HEK293 (cell line): ENCODE data around the gene MGST2.

Source experiments
- CTCF ChIA-PET: fragments of 350-600 bp; formaldehyde crosslinking; extraction: SDS; loops from one replicate; lab custom pipeline; 2021; ENCODE audit warnings: antibody characterized with exemption; lab: Yijun Ruan, JAX
- POLR2A ChIA-PET: fragments of 300-600 bp; formaldehyde crosslinking; extraction: SDS; loops from one replicate; lab custom pipeline; 2020; ENCODE audit warnings: antibody characterized with exemption, inconsistent platforms; lab: Yijun Ruan, JAX
- H3K27ac ChIP-seq: fragments of 200-500 bp; sonication (Bioruptor generic); 2 replicates; pipeline ENCODE4 v1.5.1; 2014; ENCODE audit warnings: low read depth, low read length, control low read depth, inconsistent platforms; ENCODE audit errors: extremely low read depth
- H3K36me3 ChIP-seq, 2 experiments: fragments of 200-500 bp in 1 of 2; sonication (Bioruptor generic) in 1 of 2; 1 replicate in 1 of 2; 2 replicates in 1 of 2; pipeline ENCODE4 v1.5.1; 2014 to 2017; ENCODE audit warnings: inconsistent platforms in 2 of 2, low read length in 2 of 2; ENCODE audit not compliant: control insufficient read depth in 2 of 2, insufficient read depth in 1 of 2
- H3K4me1 ChIP-seq: fragments of 200-500 bp; sonication (Bioruptor generic); 2 replicates; pipeline ENCODE4 v1.5.1; 2014; ENCODE audit warnings: mild to moderate bottlenecking, low read length, inconsistent platforms; ENCODE audit not compliant: control insufficient read depth, insufficient read depth
- H3K4me3 ChIP-seq: 2 replicates; pipeline ENCODE4 v1.5.1; 2011; ENCODE audit warnings: low read depth, mild to moderate bottlenecking, control low read depth, low read length, moderate library complexity
- H3K9me3 ChIP-seq: fragments of 200-500 bp; sonication (Bioruptor generic); 2 replicates; pipeline ENCODE4 v1.5.1; 2014; ENCODE audit warnings: low read depth, low read length, inconsistent platforms; ENCODE audit not compliant: control insufficient read depth, insufficient read depth
- GLI4 ChIP-seq: fragments of 450-650 bp; formaldehyde crosslinking; IDR thresholded peaks from 2 replicates; pipeline ENCODE4 v1.5.1; 2016; ENCODE audit warnings: missing biosample characterization, missing genetic modification characterization
- IKZF3 ChIP-seq: fragments of 450-650 bp; IDR thresholded peaks from 2 replicates; pipeline ENCODE4 v1.5.0; 2018; ENCODE audit warnings: missing biosample characterization, mild to moderate bottlenecking, missing genetic modification characterization, moderate library complexity
- OSR2 ChIP-seq: fragments of 450-650 bp; formaldehyde crosslinking; IDR thresholded peaks from 2 replicates; pipeline ENCODE4 v1.5.1; 2016; ENCODE audit warnings: missing biosample characterization, missing genetic modification characterization
- PRDM1 ChIP-seq: fragments of 450-650 bp; formaldehyde crosslinking; IDR thresholded peaks from 2 replicates; pipeline ENCODE4; 2016; ENCODE audit warnings: missing biosample characterization, missing genetic modification characterization
- PRDM2 ChIP-seq: fragments of 450-650 bp; formaldehyde crosslinking; IDR thresholded peaks from 2 replicates; pipeline ENCODE4 v1.5.1; 2016; ENCODE audit warnings: missing biosample characterization, missing genetic modification characterization, borderline replicate concordance
- SCRT1 ChIP-seq: fragments of 450-650 bp; formaldehyde crosslinking; IDR thresholded peaks from 2 replicates; pipeline ENCODE4 v1.5.1; 2016; ENCODE audit warnings: missing biosample characterization, missing genetic modification characterization, borderline replicate concordance
- SP2 ChIP-seq: fragments of 450-650 bp; formaldehyde crosslinking; IDR thresholded peaks from 2 replicates; pipeline ENCODE4 v1.5.1; 2016; ENCODE audit warnings: missing biosample characterization, missing genetic modification characterization
- TRIM28 ChIP-seq: IDR thresholded peaks from 2 replicates; pipeline ENCODE4 v1.6.1; 2011; ENCODE audit warnings: low read length, control low read depth, borderline replicate concordance
- YY1 ChIP-seq: fragments of 450-650 bp; formaldehyde crosslinking; IDR thresholded peaks from 2 replicates; pipeline ENCODE4 v1.5.1; 2018; ENCODE audit warnings: missing biosample characterization, missing genetic modification characterization
- ZBTB1 ChIP-seq: fragments of 450-650 bp; formaldehyde crosslinking; IDR thresholded peaks from 2 replicates; pipeline ENCODE4 v1.5.1; 2016; ENCODE audit warnings: missing biosample characterization, missing genetic modification characterization
- ZIC2 ChIP-seq: fragments of 450-650 bp; formaldehyde crosslinking; IDR thresholded peaks from 2 replicates; pipeline ENCODE4 v1.5.1; 2016; ENCODE audit warnings: missing biosample characterization, missing genetic modification characterization
- ZNF138 ChIP-seq: fragments of 450-650 bp; formaldehyde crosslinking; IDR thresholded peaks from 2 replicates; pipeline ENCODE4 v1.5.1; 2016; ENCODE audit warnings: missing biosample characterization, missing genetic modification characterization, borderline replicate concordance
- ZNF184 ChIP-seq: fragments of 450-650 bp; IDR thresholded peaks from 2 replicates; pipeline ENCODE4 v1.5.1; 2018; ENCODE audit warnings: missing biosample characterization, mild to moderate bottlenecking, missing genetic modification characterization
- ZNF223 ChIP-seq: fragments of 450-650 bp; formaldehyde crosslinking; IDR thresholded peaks from 2 replicates; pipeline ENCODE4 v1.5.1; 2016; ENCODE audit warnings: missing biosample characterization, missing genetic modification characterization
- ZNF341 ChIP-seq: fragments of 450-650 bp; formaldehyde crosslinking; IDR thresholded peaks from 2 replicates; pipeline ENCODE4; 2016; ENCODE audit warnings: low read depth, missing biosample characterization, missing genetic modification characterization
- ZNF362 ChIP-seq: fragments of 450-650 bp; formaldehyde crosslinking; IDR thresholded peaks from 2 replicates; pipeline ENCODE4 v1.5.1; 2016; ENCODE audit warnings: missing biosample characterization, missing genetic modification characterization
- ZNF488 ChIP-seq: fragments of 450-650 bp; formaldehyde crosslinking; IDR thresholded peaks from 2 replicates; pipeline ENCODE4 v1.5.1; 2016; ENCODE audit warnings: missing biosample characterization, missing genetic modification characterization
- ZNF501 ChIP-seq: fragments of 450-650 bp; formaldehyde crosslinking; IDR thresholded peaks from 2 replicates; pipeline ENCODE4 v1.5.1; 2016; ENCODE audit warnings: missing biosample characterization, missing genetic modification characterization
- ZNF530 ChIP-seq: fragments of 450-650 bp; formaldehyde crosslinking; IDR thresholded peaks from 2 replicates; pipeline ENCODE4 v1.5.1; 2016; ENCODE audit warnings: low read depth, missing biosample characterization, missing genetic modification characterization
- ZNF548 ChIP-seq: fragments of 450-650 bp; formaldehyde crosslinking; IDR thresholded peaks from 2 replicates; pipeline ENCODE4 v1.5.1; 2016; ENCODE audit warnings: missing biosample characterization, missing genetic modification characterization
- ZNF571 ChIP-seq: fragments of 450-650 bp; formaldehyde crosslinking; IDR thresholded peaks from 2 replicates; pipeline ENCODE4 v1.5.0; 2017; ENCODE audit warnings: missing biosample characterization, missing genetic modification characterization
- ZNF658 ChIP-seq: fragments of 450-650 bp; formaldehyde crosslinking; IDR thresholded peaks from 2 replicates; pipeline ENCODE4; 2016; ENCODE audit warnings: missing biosample characterization, missing genetic modification characterization
- ZNF677 ChIP-seq: fragments of 450-650 bp; IDR thresholded peaks from 2 replicates; pipeline ENCODE4 v1.5.0; 2018; ENCODE audit warnings: missing biosample characterization, mild to moderate bottlenecking, missing genetic modification characterization, moderate library complexity
- ZNF843 ChIP-seq: fragments of 450-650 bp; formaldehyde crosslinking; IDR thresholded peaks from 2 replicates; pipeline ENCODE4 v1.5.1; 2016; ENCODE audit warnings: missing biosample characterization, missing genetic modification characterization
- TF ChIP-seq, protein P1 (sequence below): fragments of 450-650 bp; formaldehyde crosslinking; IDR thresholded peaks from 2 replicates; pipeline ENCODE4 v1.5.1; 2016; ENCODE audit warnings: missing biosample characterization, missing genetic modification characterization

Gene MGST2

DNA sequence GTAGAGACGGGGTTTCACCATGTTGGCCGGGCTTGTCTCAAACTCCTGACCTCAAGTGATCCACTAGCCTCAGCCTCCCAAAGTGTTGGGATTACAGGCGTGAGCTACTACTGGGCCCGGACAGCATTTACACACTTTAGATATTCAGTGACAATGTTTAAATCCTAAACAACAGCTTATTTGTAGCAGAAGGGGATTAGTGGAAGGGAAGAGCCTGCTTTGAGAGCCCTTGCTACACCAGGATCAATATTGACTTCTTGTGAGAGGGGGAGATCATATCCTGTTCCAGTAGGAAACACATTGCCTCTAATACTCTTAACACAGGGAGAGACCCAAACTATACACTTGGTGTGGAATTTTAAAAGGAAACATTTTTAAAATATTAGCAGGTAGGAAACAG, 7.1 kb downstream of the MGST2 start (continued):
- TF ChIP-seq ZNF362 (no peak), TRIM28 (no peak), YY1 (no peak), ZNF530 (tag by site-specific recombination) (no peak)

GRCh38 chr4:139674875-139675550, 9.4 kb downstream of the MGST2 start:
- TF ChIP-seq PRDM2 (tag by site-specific recombination): no peak
- no peak for TF ChIP-seq ZBTB1 (tag by site-specific recombination)
- TF ChIP-seq OSR2 (tag by site-specific recombination): no peak
- POLR2A ChIA-PET: no interaction called here
- Histone ChIP-seq H3K4me3 (no peak overlapping the region), H3K9me3 (no peaks in the 10 kb centered on the region), H3K36me3 (peaks cover 0 to 23% of the 10 kb centered on the region in 2 experiments; a peak in 2 of 3 replicates), H3K4me1 (no peaks in the 10 kb centered on the region), H3K27ac (no peak overlapping the region)
- CTCF ChIA-PET: interaction anchor here (1.1 kb wide), 1 partner anchor 24 kb away, joined by 3 read pairs; no protein-coding TSS in a partner anchor

DNA sequence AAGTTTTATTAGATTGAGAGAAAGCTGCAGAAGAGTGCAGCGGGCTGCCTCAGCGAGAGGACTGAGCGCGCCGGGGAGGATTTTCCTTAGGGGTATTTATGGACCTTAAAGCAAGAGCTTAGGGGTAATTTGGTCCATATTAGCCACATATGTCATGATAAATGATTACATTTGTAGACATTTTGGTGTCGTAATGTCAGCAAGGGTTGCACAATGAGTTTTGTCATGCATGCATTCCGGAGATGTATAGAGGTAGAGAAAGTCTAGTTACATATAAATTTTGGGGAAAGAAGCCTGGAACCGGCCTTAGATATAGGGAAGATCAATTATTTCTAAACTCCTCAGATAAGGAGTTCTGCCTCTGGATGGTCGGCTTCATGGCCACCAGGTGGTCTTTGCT, 10.0 kb downstream of the MGST2 start:
- H3K9me3 ChIP-seq: no peaks in the 10 kb centered on the region
- H3K36me3 ChIP-seq: peaks cover 0 to 23% of the 10 kb centered on the region in 2 experiments; a peak in 2 of 3 replicates
- POLR2A ChIA-PET: no interaction called here
- H3K4me3 ChIP-seq: no peak overlapping the region
- H3K27ac ChIP-seq: no peak overlapping the region
- no peaks in the 10 kb centered on the region for H3K4me1 ChIP-seq
- CTCF ChIA-PET: no interaction called here
- TF ChIP-seq ZNF548 (tag by site-specific recombination): no peak
- TF ChIP-seq ZNF138 (tag by site-specific recombination): no peak
- no peak for TF ChIP-seq ZNF571 (tag by site-specific recombination)
- TF ChIP-seq IKZF3 (tag by site-specific recombination): no peak
- no peak for TF ChIP-seq ZIC2
- TF ChIP-seq ZNF501 (tag by site-specific recombination): no peak
- TF ChIP-seq, protein P1, sequence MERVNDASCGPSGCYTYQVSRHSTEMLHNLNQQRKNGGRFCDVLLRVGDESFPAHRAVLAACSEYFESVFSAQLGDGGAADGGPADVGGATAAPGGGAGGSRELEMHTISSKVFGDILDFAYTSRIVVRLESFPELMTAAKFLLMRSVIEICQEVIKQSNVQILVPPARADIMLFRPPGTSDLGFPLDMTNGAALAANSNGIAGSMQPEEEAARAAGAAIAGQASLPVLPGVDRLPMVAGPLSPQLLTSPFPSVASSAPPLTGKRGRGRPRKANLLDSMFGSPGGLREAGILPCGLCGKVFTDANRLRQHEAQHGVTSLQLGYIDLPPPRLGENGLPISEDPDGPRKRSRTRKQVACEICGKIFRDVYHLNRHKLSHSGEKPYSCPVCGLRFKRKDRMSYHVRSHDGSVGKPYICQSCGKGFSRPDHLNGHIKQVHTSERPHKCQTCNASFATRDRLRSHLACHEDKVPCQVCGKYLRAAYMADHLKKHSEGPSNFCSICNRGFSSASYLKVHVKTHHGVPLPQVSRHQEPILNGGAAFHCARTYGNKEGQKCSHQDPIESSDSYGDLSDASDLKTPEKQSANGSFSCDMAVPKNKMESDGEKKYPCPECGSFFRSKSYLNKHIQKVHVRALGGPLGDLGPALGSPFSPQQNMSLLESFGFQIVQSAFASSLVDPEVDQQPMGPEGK (tag by site-specific recombination): no peak
- no peak for TF ChIP-seq ZNF530 (tag by site-specific recombination)
- no peak for TF ChIP-seq SP2 (tag by site-specific recombination)
- no peak for TF ChIP-seq ZNF184 (tag by site-specific recombination)
- TF ChIP-seq PRDM1 (tag by site-specific recombination): no peak
- TF ChIP-seq ZNF488 (tag by site-specific recombination): no peak
- no peak for TF ChIP-seq SCRT1 (tag by site-specific recombination)
- TF ChIP-seq ZNF843 (tag by site-specific recombination): no peak
- TF ChIP-seq ZNF341 (tag by site-specific recombination): no peak
- no peak for TF ChIP-seq ZNF223
- no peak for TF ChIP-seq ZNF677 (tag by site-specific recombination)
- TF ChIP-seq ZNF658 (tag by site-specific recombination): no peak
- TF ChIP-seq GLI4 (tag by site-specific recombination): no peak
